Head of caudate nucleus (tissue), 42 donors: ENCODE measurements around the gene UBE3A.
A peak's percentile ranks its signal among the peaks of the same experiment; 100 is the strongest.

Source experiments
- DNase-seq, 42 donors: peaks; one replicate each; pipeline versions ENCODE4 v3.0.0 to v3.0.0-alpha.2; 2020 to 2021; ENCODE audit warnings: mixed read lengths in 7 of 42
- intact Hi-C: fragments of 100-400 bp; cut with DNase I; formaldehyde crosslinking; loops from one replicate; pipeline ENCODE4 v1.15.0; 2022

UBE3A gene

DNA sequence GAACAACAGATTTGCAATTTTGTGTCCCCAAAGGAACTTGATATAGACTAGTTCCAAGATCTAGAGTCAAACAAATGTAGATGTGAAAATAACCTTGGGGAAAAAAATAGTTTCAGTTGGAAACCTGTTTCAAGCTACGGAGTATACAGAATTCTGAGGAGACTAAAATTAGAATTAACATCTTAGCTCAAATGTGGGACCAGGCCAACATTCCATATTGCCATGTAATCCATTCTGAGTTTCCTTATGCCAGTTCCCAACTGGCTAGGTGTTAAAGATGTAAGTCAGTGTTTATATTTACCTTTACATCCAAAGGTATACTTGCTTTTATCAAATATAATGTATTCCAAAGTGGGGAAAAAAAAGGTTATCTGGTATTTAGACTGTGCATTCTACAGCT lies 76.3 kb downstream of the UBE3A start:
- intact Hi-C loops, result no loop called here
- no peak for DNase-seq

DNA sequence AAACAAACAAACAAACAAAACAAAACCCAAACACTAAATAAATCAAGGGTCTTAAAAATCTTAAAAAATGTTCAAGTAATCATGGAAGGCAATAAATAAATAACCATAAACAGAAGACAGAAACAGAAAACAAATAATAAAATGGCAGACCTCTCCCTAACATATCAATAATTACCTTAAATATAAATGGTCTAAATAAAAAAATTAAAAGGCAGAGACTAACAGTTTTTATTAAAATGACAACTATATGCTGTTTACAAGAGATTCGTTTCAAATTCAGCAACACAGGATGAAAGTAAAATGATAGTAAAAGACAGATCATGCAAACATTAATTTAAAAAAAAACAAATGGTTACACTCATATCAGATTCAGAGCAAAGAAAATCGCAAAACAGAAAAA lies 91.1 kb downstream of the UBE3A start:
- intact Hi-C loops, result no loop called here
- DNase-seq, result no peak

DNA sequence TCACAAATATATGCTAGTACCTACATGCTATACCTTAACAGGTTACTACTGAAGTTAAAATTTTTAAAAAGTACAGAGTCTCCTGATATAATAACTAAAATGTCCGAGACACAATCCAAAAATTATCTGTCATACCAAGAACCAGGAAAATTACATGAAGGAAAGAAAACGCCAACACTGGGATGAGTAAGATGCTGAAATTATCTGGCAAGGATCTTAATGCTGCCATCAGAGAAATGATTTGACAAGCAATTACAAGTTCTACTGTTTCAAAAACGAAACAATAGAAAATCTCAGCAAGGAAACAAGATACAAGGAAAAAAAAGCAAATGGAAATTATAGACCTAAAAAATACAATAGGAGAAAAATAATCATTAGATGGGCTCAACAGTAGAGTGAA lies 92.5 kb downstream of the UBE3A start:
- intact Hi-C loops, result no loop called here

DNA sequence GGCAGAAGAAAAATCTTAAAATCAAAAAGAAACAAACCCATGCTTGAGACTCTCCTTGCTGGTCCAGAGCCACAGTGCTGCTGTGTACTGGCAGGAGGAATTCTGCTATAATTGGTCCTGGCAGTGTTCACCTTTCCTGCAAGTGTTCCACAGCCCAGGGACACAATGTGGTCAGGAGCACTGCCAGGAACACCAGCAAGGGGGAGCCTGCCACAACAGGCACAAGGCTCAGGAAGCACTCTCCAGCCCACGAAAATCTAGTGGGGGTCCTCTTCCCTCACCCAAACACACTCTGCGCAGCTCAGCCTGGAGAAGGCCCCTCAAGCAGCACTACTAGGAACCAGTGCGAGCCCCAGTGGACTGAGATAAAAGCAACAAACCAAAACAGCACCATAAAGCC lies 92.9 kb downstream of the UBE3A start:
- DNase-seq, result peak in 41 of 42 donors; percentile 6 to 75 (median 48)
- intact Hi-C loops, result no loop called here

More for the DNA sequence above, 92.5 kb downstream of the UBE3A start:
- peak in 1 of 42 donors; percentile 19 for DNase-seq

DNA sequence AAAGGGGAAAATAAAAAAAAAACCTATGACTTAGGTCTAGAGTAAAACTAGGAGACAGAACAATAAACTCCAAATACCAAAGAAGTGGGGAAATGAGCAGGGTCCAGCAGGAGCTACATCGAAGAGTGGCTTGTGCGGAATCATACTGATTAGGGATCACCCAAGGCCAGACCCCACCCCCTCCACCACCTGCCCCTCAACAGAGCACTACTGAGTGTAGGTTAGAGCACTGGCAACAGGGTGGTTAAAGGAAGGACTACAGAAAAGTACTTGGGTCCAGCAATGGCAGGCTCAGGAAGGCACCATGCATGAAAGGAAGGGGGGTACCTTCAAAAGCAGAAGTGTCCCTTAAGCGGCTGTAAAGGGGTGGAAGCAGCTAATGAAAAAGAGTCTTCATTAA lies 96.2 kb downstream of the UBE3A start:
- DNase-seq, result no peak
- intact Hi-C loops, result no loop called here

DNA sequence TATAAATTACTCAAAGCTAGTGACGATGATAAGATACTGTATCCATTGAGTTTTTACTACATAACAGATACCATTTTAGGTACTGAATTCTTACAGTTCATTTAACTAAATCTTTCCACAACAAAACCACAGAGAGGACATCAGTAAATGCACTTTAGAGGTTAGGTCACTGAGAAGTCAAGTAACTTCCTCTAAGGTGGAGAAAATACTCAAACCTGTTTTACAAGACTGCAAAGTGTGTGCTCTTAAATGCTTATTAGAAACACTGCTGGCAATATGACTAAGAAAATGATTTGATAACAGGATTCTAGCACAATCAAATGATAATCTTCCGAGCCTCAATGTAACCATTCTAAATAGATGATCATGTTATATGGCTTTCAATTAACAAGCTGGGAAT lies 99.4 kb downstream of the UBE3A start:
- no peak for DNase-seq
- intact Hi-C loops, result no loop called here

DNA sequence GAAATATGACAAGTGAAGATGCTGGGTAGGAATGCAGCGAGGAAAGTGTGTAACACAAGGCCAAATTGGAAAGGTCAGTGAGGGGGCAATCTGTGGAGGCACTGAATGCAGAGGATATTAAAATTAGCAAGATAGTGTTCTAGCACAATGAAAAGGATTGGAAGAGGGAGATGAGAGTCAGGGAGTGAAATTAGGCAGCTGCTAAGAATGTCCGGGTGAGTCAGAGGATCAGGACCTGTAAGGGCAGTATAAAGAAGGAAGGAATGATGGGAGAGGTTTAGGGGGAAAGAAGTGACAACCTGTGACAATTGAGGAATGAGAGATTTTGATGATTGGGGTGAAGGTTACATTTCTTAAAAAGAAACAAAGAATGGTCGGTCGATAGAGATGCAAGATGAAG lies 103.5 kb downstream of the UBE3A start:
- DNase-seq, result no peak
- intact Hi-C loops, result no loop called here

DNA sequence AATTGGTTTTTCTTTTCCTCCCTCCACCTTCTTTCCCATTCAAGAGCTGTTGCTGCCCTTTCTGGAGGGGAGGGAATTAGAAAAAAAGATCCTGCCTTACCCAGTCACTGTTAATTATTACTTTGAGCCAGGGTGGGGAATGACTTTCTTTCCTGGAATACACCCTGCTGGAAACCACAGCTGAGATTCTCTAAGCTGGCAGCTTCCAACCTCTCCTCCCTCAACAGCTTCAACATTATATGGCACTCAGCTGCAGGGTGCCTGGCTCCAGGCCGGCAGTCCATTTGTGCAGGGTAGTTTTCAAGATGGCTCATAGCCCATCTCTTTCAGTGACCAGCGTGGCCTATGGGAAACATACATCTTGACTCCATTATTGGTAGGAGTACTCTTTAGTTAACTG lies 105.8 kb downstream of the UBE3A start:
- intact Hi-C loops, result no loop called here
- DNase-seq, result peak in 1 of 42 donors; percentile 46

DNA sequence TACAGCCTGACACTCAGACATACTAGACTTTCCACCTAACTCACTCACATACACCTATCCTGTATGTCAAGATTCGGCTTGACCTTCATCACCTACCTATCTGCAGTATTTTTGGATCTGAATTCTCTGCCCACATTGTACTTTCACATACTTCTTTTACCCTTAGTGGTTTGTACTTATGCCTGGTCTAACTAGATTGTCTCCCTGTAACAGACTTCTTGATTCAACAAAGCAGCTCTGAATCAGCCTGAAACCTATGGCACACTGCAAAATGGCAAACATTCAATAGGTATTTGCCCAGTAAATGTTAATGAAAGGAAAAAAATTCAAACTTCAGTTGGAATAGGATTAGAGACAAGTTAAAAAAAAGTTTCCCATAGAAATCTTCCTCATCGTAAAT lies 106.5 kb downstream of the UBE3A start:
- no peak for DNase-seq
- intact Hi-C loops, result no loop called here

DNA sequence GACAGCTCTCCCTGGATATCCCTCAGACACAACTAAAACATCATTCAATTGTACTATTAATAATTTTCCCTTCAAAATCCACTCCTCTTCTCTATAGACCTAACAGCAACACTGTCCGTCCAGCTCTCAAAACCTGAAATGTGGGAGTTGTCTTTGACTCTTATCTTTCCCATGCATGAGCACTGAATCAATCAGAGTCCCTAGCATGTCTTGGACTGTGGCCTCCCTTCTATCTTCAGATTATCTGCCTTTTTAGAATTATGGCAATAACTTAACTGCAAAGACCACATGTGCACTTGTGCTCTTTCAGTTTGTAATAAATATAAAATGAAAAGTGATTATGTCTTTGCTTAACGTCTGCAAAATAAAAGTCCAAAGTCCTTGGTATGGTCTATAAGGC lies 107.0 kb downstream of the UBE3A start:
- DNase-seq, result no peak
- intact Hi-C loops, result no loop called here

DNA sequence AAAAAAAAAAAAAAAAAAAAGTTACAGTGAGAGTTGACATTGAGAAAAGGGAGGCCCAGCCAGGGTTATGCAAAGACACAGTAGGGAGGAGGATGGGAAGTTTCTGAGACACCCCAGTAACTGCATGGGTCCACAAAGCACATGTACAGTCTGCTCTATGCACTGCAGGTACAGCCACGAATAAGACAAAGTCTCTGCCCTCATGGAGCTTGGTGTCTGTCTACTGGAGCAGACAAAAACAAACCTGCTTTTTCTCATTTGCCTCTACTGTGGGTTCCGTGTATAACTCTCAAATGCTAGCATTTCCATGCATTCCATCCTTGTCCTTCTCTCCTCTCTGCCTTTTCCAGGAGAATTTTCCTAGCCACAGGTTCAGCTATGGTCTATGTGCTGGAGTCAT lies 107.4 kb downstream of the UBE3A start:
- no peak for DNase-seq
- intact Hi-C loops, result no loop called here

DNA sequence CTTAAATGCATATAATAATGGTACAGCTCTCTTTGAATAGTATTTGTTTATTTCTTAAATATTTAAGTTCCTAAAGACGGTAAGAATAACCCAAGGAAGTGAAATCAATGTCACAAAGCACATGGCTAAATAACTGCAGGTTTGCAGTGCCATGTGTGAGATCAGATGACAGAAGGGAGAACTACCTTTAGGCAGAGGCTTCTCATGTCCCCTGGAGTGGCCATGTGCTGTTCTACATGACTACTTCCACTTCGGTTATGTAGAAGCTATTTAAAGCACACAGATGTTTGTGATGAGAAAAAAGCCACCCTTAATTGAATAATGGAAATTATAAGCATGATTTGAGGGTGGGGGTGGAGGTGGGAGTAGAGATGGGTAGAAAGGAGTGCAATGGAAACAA lies 109.1 kb downstream of the UBE3A start:
- intact Hi-C loops, result no loop called here
- no peak for DNase-seq

DNA sequence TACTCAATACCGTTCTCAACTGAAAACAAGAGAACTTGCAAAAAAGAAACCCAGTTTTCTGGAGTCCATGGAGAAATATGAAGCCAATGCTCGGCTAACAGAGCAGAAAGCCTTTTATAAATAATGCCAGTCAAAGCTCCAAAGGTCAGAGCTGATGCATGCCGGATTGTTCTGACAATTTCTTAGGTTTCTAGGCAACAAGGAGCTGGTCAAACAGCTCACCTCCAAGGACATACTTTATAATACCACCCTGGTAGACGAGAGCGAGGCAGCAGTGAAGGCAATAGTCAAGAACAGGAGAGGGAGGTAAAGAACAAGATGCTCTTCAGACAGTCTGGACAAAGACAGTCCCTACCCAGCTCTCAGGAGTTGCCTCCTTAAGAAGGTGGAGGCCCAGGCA lies 111.1 kb downstream of the UBE3A start:
- intact Hi-C loops, result no loop called here
- no peak for DNase-seq

DNA sequence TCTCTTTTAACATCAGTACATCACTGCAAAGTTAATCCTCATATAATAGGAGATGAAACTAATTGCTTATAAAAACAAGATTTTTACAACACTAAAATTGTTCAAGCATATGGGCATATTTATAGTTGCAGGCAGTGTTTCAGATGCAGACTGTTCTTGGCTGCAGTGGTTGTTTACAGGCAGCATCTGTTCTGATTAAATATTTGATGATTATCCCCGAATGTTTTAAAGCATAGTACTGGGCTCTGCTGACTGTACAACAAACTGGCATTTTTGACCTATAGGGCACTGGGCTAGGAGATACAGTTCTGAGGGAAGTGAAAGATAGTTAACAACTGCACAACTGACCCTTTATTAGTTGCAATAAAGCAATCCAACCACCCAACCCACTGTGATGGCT lies 113.6 kb downstream of the UBE3A start:
- intact Hi-C loops, result no loop called here
- DNase-seq, result no peak

DNA sequence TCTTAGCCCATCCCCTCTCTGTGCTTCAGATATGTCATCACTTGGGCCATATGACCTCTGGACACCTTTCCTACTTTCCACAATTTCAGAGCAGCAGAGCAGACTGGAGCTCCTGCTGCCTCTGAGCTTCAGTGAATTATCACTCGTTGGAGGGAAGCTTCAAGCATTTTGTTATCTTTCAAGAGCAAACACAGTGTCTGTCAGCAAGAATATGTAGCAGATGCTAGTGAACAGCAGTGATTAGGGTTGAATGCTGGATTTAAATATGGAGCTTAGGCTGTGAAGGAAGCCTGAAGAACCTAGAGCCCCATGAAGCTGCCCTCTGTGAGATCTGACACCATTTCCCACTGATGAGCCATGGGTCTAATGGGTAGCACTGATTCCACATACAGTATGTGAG lies 115.4 kb downstream of the UBE3A start:
- no peak for DNase-seq

DNA sequence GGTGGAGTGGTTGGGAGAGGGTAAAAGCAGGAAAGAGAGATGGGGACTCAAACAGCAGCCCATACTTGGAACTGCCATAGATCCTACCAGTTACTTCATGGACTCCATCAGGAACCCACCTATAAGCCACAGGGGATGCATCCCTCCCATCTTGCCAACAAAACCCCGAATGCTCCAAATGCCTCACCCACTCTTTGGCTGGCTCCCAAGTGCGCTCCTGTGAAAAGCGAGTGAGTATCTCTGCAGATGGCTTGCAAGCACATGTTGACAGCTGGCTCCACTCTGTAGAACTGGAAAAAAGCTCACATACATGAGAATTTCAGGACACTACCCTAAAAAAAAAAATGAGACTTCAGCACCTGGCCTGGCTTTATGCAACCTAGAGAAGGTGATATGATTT lies 151.0 kb downstream of the UBE3A start:
- peak in 2 of 42 donors; percentile 3 to 7 for DNase-seq
- intact Hi-C loops, result no loop called here

More for the DNA sequence above, 115.4 kb downstream of the UBE3A start:
- intact Hi-C loops, result no loop called here
